Testis (tissue), 2 donors: ENCODE results near the gene LRRFIP2.

Source experiments
- CTCF ChIP-seq, 3 experiments: fragments of 450-650 bp in 2 of 3; fragments of 200-600 bp in 1 of 3; sonication (generic) in 1 of 3; IDR thresholded peaks; one replicate each; pipeline ENCODE4 v1.5.1; 2016 to 2019; ENCODE audit warnings: antibody characterized with exemption in 3 of 3, mild to moderate bottlenecking in 2 of 3, moderate library complexity in 1 of 3
- POLR2A ChIP-seq: fragments of 450-650 bp; IDR thresholded peaks from one replicate; pipeline ENCODE4 v1.6.1; 2017; ENCODE audit warnings: antibody characterized with exemption, mild to moderate bottlenecking, moderate library complexity

DNA sequence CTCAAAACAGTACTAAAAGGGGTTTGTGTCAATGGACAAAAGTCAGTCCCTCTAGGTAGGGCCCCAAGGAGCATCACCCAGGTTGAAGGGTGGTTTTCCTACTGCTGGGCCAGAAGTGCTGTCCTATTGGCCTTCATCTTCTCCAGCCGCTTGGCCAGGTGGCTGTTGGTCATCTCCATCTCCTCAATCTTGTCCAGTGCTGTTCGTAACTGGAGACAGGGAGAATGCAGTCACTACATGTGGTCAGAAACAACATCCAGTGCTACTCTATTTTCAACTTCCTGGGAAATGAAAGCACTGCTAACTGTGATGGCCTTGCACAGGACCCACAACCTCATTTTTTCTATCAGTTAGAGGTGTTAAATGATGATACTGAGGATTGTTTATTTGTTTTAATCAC, 120.6 kb downstream of the LRRFIP2 start:
- no peak for TF ChIP-seq CTCF (IDR thresholded peaks at IDR 0.05)
- TF ChIP-seq POLR2A = no peak
